WTC11 (cell line): ENCODE measurements around the gene CDPF1. TPM values are rescaled to one million over a fixed set of nuclear protein-coding genes. Genes with fewer than 3 reads are reported as not detected.

Source experiments
- ATAC-seq: fragments of 200-7000 bp; cut with Tn5 transposase; 2 replicates; pipeline ENCODE4 v1.10.0; 2021; ENCODE audit warnings: mild to moderate bottlenecking, moderate library complexity
- CTCF ChIA-PET: fragments of 300-600 bp; sonication (Branson Sonifier 250); formaldehyde crosslinking; loops from one replicate; lab custom pipeline; 2021; ENCODE audit warnings: antibody characterized with exemption; lab: Charles Lee
- POLR2A ChIA-PET: fragments of 350-600 bp; sonication (Branson Sonifier 250); formaldehyde crosslinking; loops from one replicate; lab custom pipeline; 2021; ENCODE audit warnings: antibody characterized with exemption; lab: Charles Lee
- DNase-seq: peaks from one replicate; pipeline ENCODE4 v3.0.0; 2021; ENCODE audit warnings: low spot score
- H3K27ac Mint-ChIP-seq: 2 replicates; pipeline ENCODE4 v1.8.0; 2021; ENCODE audit warnings: mixed read lengths
- H3K27me3 Mint-ChIP-seq: 2 replicates; pipeline ENCODE4 v1.8.0; 2021; ENCODE audit warnings: low read depth, mild to moderate bottlenecking, moderate library complexity, mixed read lengths
- H3K36me3 Mint-ChIP-seq: 2 replicates; pipeline ENCODE4 v1.8.0; 2021; ENCODE audit warnings: mixed read lengths
- H3K4me1 Mint-ChIP-seq: 2 replicates; pipeline ENCODE4 v1.8.0; 2022; ENCODE audit warnings: mixed read lengths
- H3K4me3 Mint-ChIP-seq: 2 replicates; pipeline ENCODE4 v1.8.0; 2021; ENCODE audit warnings: mild to moderate bottlenecking, moderate library complexity, mixed read lengths
- H3K9me3 Mint-ChIP-seq: 2 replicates; pipeline ENCODE4 v1.8.0; 2021; ENCODE audit warnings: mixed read lengths
- AR ChIP-seq: fragments of 250-450 bp; sonication (Bioruptor Pico); IDR thresholded peaks from 2 replicates; pipeline ENCODE4 v1.9.0; 2021; ENCODE audit warnings: mild to moderate bottlenecking
- CREM ChIP-seq: sonication (generic); formaldehyde crosslinking; IDR thresholded peaks from 2 replicates; pipeline ENCODE4 v1.8.1; 2022; ENCODE audit warnings: mild to moderate bottlenecking, missing genetic modification reagents, moderate library complexity
- ETV6 ChIP-seq: sonication (generic); formaldehyde crosslinking; IDR thresholded peaks from 2 replicates; pipeline ENCODE4 v1.8.1; 2022; ENCODE audit warnings: mild to moderate bottlenecking, missing genetic modification reagents
- FOXP1 ChIP-seq: sonication (generic); formaldehyde crosslinking; IDR thresholded peaks from 2 replicates; pipeline ENCODE4 v1.8.0; 2022; ENCODE audit warnings: missing genetic modification reagents, mild to moderate bottlenecking, moderate library complexity, borderline replicate concordance
- GABPB1 ChIP-seq: sonication (generic); formaldehyde crosslinking; IDR thresholded peaks from 2 replicates; pipeline ENCODE4 v1.8.1; 2023; ENCODE audit warnings: mild to moderate bottlenecking, missing genetic modification reagents
- JAZF1 ChIP-seq: fragments of 250-450 bp; sonication (Bioruptor Pico); IDR thresholded peaks from 2 replicates; pipeline ENCODE4 v1.9.0; 2021; ENCODE audit warnings: moderate library complexity, mild to moderate bottlenecking, inconsistent platforms
- JUN ChIP-seq: sonication (generic); formaldehyde crosslinking; IDR thresholded peaks from 2 replicates; pipeline ENCODE4 v1.8.0; 2023; ENCODE audit warnings: mild to moderate bottlenecking, missing genetic modification reagents
- RELA ChIP-seq: sonication (generic); formaldehyde crosslinking; IDR thresholded peaks from 2 replicates; pipeline ENCODE4 v1.8.1; 2022; ENCODE audit warnings: missing genetic modification reagents, mild to moderate bottlenecking, borderline replicate concordance
- RORB ChIP-seq: fragments of 250-450 bp; sonication (Bioruptor Pico); IDR thresholded peaks from 2 replicates; pipeline ENCODE4 v1.9.0; 2021; ENCODE audit warnings: mild to moderate bottlenecking
- TCF7 ChIP-seq: sonication (generic); formaldehyde crosslinking; IDR thresholded peaks from 2 replicates; pipeline ENCODE4 v1.8.0; 2022; ENCODE audit warnings: mild to moderate bottlenecking, low read depth, missing genetic modification reagents, moderate library complexity
- ZNF121 ChIP-seq: sonication (generic); formaldehyde crosslinking; IDR thresholded peaks from 2 replicates; pipeline ENCODE4 v1.8.0; 2023; ENCODE audit warnings: missing genetic modification reagents
- ZNF138 ChIP-seq: sonication (generic); formaldehyde crosslinking; conservative IDR thresholded peaks from 2 replicates; pipeline ENCODE4 v1.8.1; 2022; ENCODE audit warnings: mild to moderate bottlenecking, moderate library complexity, missing genetic modification reagents
- ZNF263 ChIP-seq: sonication (generic); formaldehyde crosslinking; IDR thresholded peaks from 2 replicates; pipeline ENCODE4 v1.8.1; 2022; ENCODE audit warnings: low read depth, mild to moderate bottlenecking, moderate library complexity, missing genetic modification reagents
- ZNF317 ChIP-seq: sonication (generic); formaldehyde crosslinking; IDR thresholded peaks from 2 replicates; pipeline ENCODE4 v1.8.1; 2023; ENCODE audit warnings: low read depth, mild to moderate bottlenecking, moderate library complexity, missing genetic modification reagents, borderline replicate concordance
- total RNA-seq: library from RNA; stranded (reverse); gene quantifications from 3 replicates; pipeline ENCODE4 v1.2.3, GENCODE V29; 2021
- TF ChIP-seq, protein P1 (sequence below): sonication (generic); formaldehyde crosslinking; IDR thresholded peaks from 2 replicates; pipeline ENCODE4 v1.8.0; 2023; ENCODE audit warnings: missing genetic modification reagents, mild to moderate bottlenecking, borderline replicate concordance
- TF ChIP-seq, protein P2 (sequence below): sonication (generic); formaldehyde crosslinking; IDR thresholded peaks from 2 replicates; pipeline ENCODE4 v1.8.1; 2022; ENCODE audit warnings: mild to moderate bottlenecking, missing genetic modification reagents, moderate library complexity, borderline replicate concordance
- TF ChIP-seq, protein P3 (sequence below): fragments of 250-450 bp; sonication (Bioruptor Pico); IDR thresholded peaks from 2 replicates; pipeline ENCODE4 v1.9.0; 2021; ENCODE audit warnings: mild to moderate bottlenecking
- TF ChIP-seq, protein P4 (sequence below): fragments of 250-450 bp; sonication (Bioruptor Pico); IDR thresholded peaks from 2 replicates; pipeline ENCODE4 v1.8.0; 2021; ENCODE audit warnings: mild to moderate bottlenecking

Gene CDPF1
- total RNA-seq, 1 experiment from 2014 or later: 11.5 TPM

DNA sequence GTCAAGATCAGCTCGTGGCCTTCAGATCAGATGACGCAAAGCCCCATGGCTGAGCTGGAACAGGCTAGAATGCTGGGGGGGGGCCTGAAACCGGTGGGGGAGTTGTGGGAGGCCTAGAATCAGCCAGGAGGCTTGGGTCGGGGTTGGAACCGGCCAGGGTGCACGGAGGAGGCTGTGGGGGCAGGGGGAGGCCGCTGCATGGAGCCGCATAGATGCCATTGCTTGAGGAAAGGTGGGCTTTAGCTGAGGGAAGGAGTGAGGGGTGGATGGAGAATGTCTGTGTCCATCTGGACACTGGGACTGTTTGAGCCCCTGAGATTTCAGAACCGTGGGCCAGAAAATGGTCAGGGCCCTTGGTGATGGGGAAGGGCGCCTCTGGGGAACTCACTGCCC, 25.2 kb downstream of the CDPF1 start (continued):
- TF ChIP-seq, protein P1, sequence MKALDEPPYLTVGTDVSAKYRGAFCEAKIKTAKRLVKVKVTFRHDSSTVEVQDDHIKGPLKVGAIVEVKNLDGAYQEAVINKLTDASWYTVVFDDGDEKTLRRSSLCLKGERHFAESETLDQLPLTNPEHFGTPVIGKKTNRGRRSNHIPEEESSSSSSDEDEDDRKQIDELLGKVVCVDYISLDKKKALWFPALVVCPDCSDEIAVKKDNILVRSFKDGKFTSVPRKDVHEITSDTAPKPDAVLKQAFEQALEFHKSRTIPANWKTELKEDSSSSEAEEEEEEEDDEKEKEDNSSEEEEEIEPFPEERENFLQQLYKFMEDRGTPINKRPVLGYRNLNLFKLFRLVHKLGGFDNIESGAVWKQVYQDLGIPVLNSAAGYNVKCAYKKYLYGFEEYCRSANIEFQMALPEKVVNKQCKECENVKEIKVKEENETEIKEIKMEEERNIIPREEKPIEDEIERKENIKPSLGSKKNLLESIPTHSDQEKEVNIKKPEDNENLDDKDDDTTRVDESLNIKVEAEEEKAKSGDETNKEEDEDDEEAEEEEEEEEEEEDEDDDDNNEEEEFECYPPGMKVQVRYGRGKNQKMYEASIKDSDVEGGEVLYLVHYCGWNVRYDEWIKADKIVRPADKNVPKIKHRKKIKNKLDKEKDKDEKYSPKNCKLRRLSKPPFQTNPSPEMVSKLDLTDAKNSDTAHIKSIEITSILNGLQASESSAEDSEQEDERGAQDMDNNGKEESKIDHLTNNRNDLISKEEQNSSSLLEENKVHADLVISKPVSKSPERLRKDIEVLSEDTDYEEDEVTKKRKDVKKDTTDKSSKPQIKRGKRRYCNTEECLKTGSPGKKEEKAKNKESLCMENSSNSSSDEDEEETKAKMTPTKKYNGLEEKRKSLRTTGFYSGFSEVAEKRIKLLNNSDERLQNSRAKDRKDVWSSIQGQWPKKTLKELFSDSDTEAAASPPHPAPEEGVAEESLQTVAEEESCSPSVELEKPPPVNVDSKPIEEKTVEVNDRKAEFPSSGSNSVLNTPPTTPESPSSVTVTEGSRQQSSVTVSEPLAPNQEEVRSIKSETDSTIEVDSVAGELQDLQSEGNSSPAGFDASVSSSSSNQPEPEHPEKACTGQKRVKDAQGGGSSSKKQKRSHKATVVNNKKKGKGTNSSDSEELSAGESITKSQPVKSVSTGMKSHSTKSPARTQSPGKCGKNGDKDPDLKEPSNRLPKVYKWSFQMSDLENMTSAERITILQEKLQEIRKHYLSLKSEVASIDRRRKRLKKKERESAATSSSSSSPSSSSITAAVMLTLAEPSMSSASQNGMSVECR (CRISPR knock-in tag): no peak
- TF ChIP-seq, all 79 proteins: peak for 0

DNA sequence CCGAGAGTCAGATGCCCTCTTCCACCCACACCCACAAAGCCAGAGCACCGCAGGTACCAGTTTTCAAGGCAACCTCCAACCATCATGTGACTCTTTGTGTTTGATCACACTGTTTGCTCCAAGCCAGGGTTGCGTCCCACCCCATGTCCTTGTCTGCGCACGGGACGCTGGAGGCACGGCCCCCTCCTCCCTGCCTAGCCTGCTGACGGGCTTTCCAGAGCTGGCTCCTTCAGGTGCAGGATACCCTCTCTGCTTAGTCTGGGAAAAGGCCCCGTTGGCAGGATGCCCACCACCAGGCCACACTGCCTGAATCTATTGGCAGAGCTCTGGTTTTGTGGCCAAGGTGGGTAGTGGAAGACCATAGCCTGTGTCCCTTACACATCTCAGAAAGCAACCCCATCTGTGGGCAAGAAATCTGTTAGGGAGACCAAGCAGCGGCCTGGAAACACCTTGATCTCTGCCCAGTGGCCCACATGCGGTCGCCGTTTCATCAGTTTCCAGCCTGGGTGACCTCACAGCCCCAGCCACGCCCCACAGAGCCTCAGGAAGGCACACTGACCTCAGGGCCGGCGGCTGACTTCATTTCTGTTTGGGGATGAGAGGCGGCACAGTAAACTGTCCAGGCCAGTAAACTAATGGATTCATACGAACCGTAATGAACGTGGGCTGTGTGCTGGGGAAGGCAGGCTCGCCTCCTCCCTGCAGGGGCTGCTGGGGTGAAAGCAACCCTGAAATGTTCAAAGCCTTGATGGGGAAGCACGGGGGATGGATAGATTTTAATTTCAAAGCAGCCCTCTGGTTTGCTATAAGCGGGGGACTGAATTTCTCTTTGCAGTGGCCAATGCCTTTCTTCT, 25.8 kb downstream of the CDPF1 start:
- no peaks in the 10 kb centered on the region for H3K27me3 Mint-ChIP-seq
- no peak for ATAC-seq
- CTCF ChIA-PET: no interaction called here
- TF ChIP-seq, protein P2, sequence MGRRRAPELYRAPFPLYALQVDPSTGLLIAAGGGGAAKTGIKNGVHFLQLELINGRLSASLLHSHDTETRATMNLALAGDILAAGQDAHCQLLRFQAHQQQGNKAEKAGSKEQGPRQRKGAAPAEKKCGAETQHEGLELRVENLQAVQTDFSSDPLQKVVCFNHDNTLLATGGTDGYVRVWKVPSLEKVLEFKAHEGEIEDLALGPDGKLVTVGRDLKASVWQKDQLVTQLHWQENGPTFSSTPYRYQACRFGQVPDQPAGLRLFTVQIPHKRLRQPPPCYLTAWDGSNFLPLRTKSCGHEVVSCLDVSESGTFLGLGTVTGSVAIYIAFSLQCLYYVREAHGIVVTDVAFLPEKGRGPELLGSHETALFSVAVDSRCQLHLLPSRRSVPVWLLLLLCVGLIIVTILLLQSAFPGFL (CRISPR knock-in tag): no peak
- no peak for TF ChIP-seq ZNF138
- TF ChIP-seq FOXP1 (CRISPR knock-in tag): no peak
- no peak for TF ChIP-seq RELA
- no peak for TF ChIP-seq AR
- TF ChIP-seq RORB (CRISPR knock-in tag): no peak
- TF ChIP-seq ETV6 (CRISPR knock-in tag): no peak
- TF ChIP-seq ZNF121 (CRISPR knock-in tag): no peak
- no peak for TF ChIP-seq ZNF317 (CRISPR knock-in tag)
- TF ChIP-seq, protein P3, sequence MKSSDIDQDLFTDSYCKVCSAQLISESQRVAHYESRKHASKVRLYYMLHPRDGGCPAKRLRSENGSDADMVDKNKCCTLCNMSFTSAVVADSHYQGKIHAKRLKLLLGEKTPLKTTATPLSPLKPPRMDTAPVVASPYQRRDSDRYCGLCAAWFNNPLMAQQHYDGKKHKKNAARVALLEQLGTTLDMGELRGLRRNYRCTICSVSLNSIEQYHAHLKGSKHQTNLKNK (CRISPR knock-in tag): no peak
- TF ChIP-seq, all 79 proteins: peak for 0
- no peak overlapping the region for H3K27ac Mint-ChIP-seq
- H3K9me3 Mint-ChIP-seq: peaks cover 6% of the 10 kb centered on the region
- peaks cover 3% of the 10 kb centered on the region for H3K4me1 Mint-ChIP-seq
- DNase-seq: no peak
- no peak overlapping the region for H3K4me3 Mint-ChIP-seq
- peaks cover 3% of the 10 kb centered on the region for H3K36me3 Mint-ChIP-seq
- POLR2A ChIA-PET: interaction anchor here (0.5 kb wide), 1 partner anchor 30 kb away, joined by 6 read pairs; no protein-coding TSS in a partner anchor

DNA sequence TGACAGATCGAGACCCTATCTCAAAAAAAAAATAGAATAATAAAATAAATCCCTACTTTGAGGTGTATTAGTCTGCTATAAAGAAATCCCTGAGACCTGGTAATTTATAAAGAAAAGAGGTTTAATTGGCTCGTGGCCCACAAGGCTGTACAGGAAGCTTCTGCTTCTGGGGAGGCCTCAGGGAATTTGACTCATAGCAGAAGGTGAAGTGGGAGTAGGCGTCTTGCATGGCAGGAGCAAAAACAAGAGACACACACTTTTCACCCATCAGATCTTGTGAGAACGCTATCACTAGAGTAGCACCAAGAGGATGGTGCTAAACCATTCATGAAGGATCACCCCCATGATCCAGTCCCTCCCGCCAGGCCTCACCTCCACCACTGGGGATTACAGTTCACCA, 29.2 kb downstream of the CDPF1 start:
- Mint-ChIP-seq H3K27me3 (no peaks in the 10 kb centered on the region), H3K36me3 (peaks cover 3% of the 10 kb centered on the region), H3K4me3 (no peak overlapping the region), H3K4me1 (peaks cover 3% of the 10 kb centered on the region), H3K9me3 (peaks cover 4% of the 10 kb centered on the region), H3K27ac (no peak overlapping the region)
- no peak for DNase-seq
- no peak for ATAC-seq
- ChIA-PET CTCF (no interaction called here), POLR2A (no interaction called here)
- TF ChIP-seq CREM (CRISPR knock-in tag) (no peak), JAZF1 (CRISPR knock-in tag) (no peak), GABPB1 (no peak), TCF7 (CRISPR knock-in tag) (no peak), AR (no peak), JUN (CRISPR knock-in tag) (no peak), ZNF263 (CRISPR knock-in tag) (no peak)
- TF ChIP-seq, protein P4, sequence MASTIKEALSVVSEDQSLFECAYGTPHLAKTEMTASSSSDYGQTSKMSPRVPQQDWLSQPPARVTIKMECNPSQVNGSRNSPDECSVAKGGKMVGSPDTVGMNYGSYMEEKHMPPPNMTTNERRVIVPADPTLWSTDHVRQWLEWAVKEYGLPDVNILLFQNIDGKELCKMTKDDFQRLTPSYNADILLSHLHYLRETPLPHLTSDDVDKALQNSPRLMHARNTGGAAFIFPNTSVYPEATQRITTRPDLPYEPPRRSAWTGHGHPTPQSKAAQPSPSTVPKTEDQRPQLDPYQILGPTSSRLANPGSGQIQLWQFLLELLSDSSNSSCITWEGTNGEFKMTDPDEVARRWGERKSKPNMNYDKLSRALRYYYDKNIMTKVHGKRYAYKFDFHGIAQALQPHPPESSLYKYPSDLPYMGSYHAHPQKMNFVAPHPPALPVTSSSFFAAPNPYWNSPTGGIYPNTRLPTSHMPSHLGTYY (CRISPR knock-in tag): no peak
